HepG2 (cell line): ENCODE results near the gene ACVR1B. TPM values are rescaled to one million over a fixed set of nuclear protein-coding genes. Genes with fewer than 3 reads are reported as not detected.

Source experiments
- BCL3 ChIP-seq: sonication (generic); formaldehyde crosslinking; IDR thresholded peaks from 2 replicates; pipeline ENCODE4 v1.5.1; 2020; ENCODE audit warnings: mild to moderate bottlenecking, missing genetic modification reagents, moderate library complexity
- EZH2 ChIP-seq: conservative IDR thresholded peaks from 2 replicates; pipeline ENCODE4 v1.6.1; 2012; ENCODE audit warnings: mild to moderate bottlenecking, low read depth, low read length, moderate library complexity
- GATAD2A ChIP-seq: IDR thresholded peaks from 2 replicates; pipeline ENCODE4 v1.6.1; 2016
- HDAC6 ChIP-seq: fragments of 200-600 bp; sonication (generic); IDR thresholded peaks from 2 replicates; pipeline ENCODE4 v1.7.0; 2017; ENCODE audit warnings: mild to moderate bottlenecking, antibody characterized with exemption, low read length, low read depth
- HNRNPK ChIP-seq: fragments of 200-400 bp; formaldehyde crosslinking; IDR thresholded peaks from 2 replicates; pipeline ENCODE4 v1.6.1; 2018; ENCODE audit warnings: low read length, low read depth, moderate library complexity, mild to moderate bottlenecking; ENCODE audit not compliant: poor library complexity, severe bottlenecking
- ISX ChIP-seq: sonication (generic); formaldehyde crosslinking; conservative IDR thresholded peaks from 2 replicates; pipeline ENCODE4 v1.5.0; 2020; ENCODE audit warnings: missing genetic modification reagents
- JARID2 ChIP-seq: sonication (generic); formaldehyde crosslinking; IDR thresholded peaks from 2 replicates; pipeline ENCODE4 v1.8.1; 2023; ENCODE audit warnings: missing genetic modification reagents, inconsistent platforms; ENCODE audit not compliant: insufficient replicate concordance
- KDM4B ChIP-seq: sonication (generic); formaldehyde crosslinking; IDR thresholded peaks from 2 replicates; pipeline ENCODE4 v1.4.0; 2020; ENCODE audit warnings: missing genetic modification reagents
- MXI1 ChIP-seq: IDR thresholded peaks from 3 replicates; pipeline ENCODE4 v1.6.1; 2012; ENCODE audit warnings: low read depth, low read length, inconsistent platforms, borderline replicate concordance
- NCOA2 ChIP-seq: sonication (generic); formaldehyde crosslinking; IDR thresholded peaks from 2 replicates; pipeline ENCODE4 v1.8.0; 2022; ENCODE audit warnings: inconsistent platforms
- NFATC3 ChIP-seq: sonication (generic); formaldehyde crosslinking; IDR thresholded peaks from 2 replicates; pipeline ENCODE4 v1.5.1; 2020; ENCODE audit warnings: mild to moderate bottlenecking, missing genetic modification reagents
- NFKB2 ChIP-seq: sonication (generic); formaldehyde crosslinking; IDR thresholded peaks from 2 replicates; pipeline ENCODE4 v1.4.0; 2020; ENCODE audit warnings: missing genetic modification reagents, borderline replicate concordance
- PPARG ChIP-seq: conservative IDR thresholded peaks from 2 replicates; pipeline ENCODE4 v1.6.1; 2016; ENCODE audit warnings: missing biosample characterization, missing genetic modification reagents
- RNF2 ChIP-seq: fragments of 450-650 bp; conservative IDR thresholded peaks from 2 replicates; pipeline ENCODE4 v1.6.1; 2016; ENCODE audit warnings: low read depth
- RXRB ChIP-seq: IDR thresholded peaks from 2 replicates; pipeline ENCODE4 v1.6.1; 2016; ENCODE audit warnings: borderline replicate concordance, missing genetic modification reagents, missing compliant biosample characterization
- SETDB1 ChIP-seq: sonication (generic); formaldehyde crosslinking; IDR thresholded peaks from 2 replicates; pipeline ENCODE4 v1.5.1; 2020; ENCODE audit warnings: missing genetic modification reagents, mild to moderate bottlenecking, borderline replicate concordance
- TBP ChIP-seq: sonication (generic); formaldehyde crosslinking; IDR thresholded peaks from 2 replicates; pipeline ENCODE4 v1.5.0; 2020; ENCODE audit warnings: missing genetic modification reagents
- THRA ChIP-seq: sonication (generic); formaldehyde crosslinking; IDR thresholded peaks from 2 replicates; pipeline ENCODE4 v1.4.0; 2020; ENCODE audit warnings: missing genetic modification reagents, borderline replicate concordance
- ZFY ChIP-seq: sonication (generic); formaldehyde crosslinking; IDR thresholded peaks from 2 replicates; pipeline ENCODE4 v1.4.0; 2020; ENCODE audit warnings: missing genetic modification reagents
- ZMAT5 ChIP-seq: sonication (generic); formaldehyde crosslinking; IDR thresholded peaks from 2 replicates; pipeline ENCODE4 v1.5.0; 2020; ENCODE audit warnings: mild to moderate bottlenecking, low read depth, missing genetic modification reagents, borderline replicate concordance
- ZNF121 ChIP-seq: sonication (generic); formaldehyde crosslinking; IDR thresholded peaks from 2 replicates; pipeline ENCODE4 v1.5.0; 2020; ENCODE audit warnings: mild to moderate bottlenecking, missing genetic modification reagents
- ZNF17 ChIP-seq: sonication (generic); formaldehyde crosslinking; IDR thresholded peaks from 2 replicates; pipeline ENCODE4 v1.5.0; 2020; ENCODE audit warnings: mild to moderate bottlenecking, missing genetic modification reagents
- ZNF446 ChIP-seq: sonication (generic); formaldehyde crosslinking; IDR thresholded peaks from 2 replicates; pipeline ENCODE4 v1.5.0; 2020; ENCODE audit warnings: mild to moderate bottlenecking, missing genetic modification reagents
- ZNF704 ChIP-seq: sonication (generic); formaldehyde crosslinking; IDR thresholded peaks from 2 replicates; pipeline ENCODE4 v1.8.1; 2023; ENCODE audit warnings: mild to moderate bottlenecking, inconsistent platforms, moderate library complexity, missing genetic modification reagents, borderline replicate concordance
- ZNF768 ChIP-seq: sonication (generic); formaldehyde crosslinking; IDR thresholded peaks from 2 replicates; pipeline ENCODE4 v1.4.0; 2020; ENCODE audit warnings: missing genetic modification reagents
- ZNF891 ChIP-seq: sonication (generic); formaldehyde crosslinking; IDR thresholded peaks from 2 replicates; pipeline ENCODE4 v1.5.0; 2020; ENCODE audit warnings: mild to moderate bottlenecking, missing genetic modification reagents
- ZSCAN31 ChIP-seq: sonication (generic); formaldehyde crosslinking; IDR thresholded peaks from 2 replicates; pipeline ENCODE4 v1.5.0; 2020; ENCODE audit warnings: low read depth, mild to moderate bottlenecking, missing genetic modification reagents
- polyA plus RNA-seq, 8 experiments: library from polyadenylated mRNA; depleted of rRNA in 3 of 8; stranded (reverse) in 7 of 8; unstranded in 1 of 8; fragments of >200 nt; fragmentation: Illumina TruSeq in 4 of 8; extraction: Trizol in 4 of 8; gene quantifications; 2 replicates each; pipeline versions ENCODE4 v1.2.1 to v1.2.3, GENCODE V29; 2011 to 2016; ENCODE audit warnings: low read depth in 4 of 8, missing spikeins in 1 of 8, mixed read lengths in 1 of 8; ENCODE audit not compliant: insufficient read depth in 1 of 8
- total RNA-seq, 5 experiments: library from RNA; depleted of rRNA; stranded (reverse); fragments of >200 nt; fragmentation: Illumina TruSeq; extraction: Trizol; gene quantifications; 2 replicates each; pipeline ENCODE4 v1.2.3, GENCODE V29; 2016; ENCODE audit warnings: low read depth in 1 of 5

The ACVR1B gene
- total and polyA plus RNA-seq, 2 of the 13 experiments (the other 11 are each of a cell fraction or from before 2014, with no cell fraction given): 8.9 to 12.1 TPM

GRCh38 chr12:52036587-52037171 lies 85.2 kb downstream of the ACVR1B start (continued):
- TF ChIP-seq JARID2 (CRISPR knock-in tag) (no peak), ZNF891 (CRISPR knock-in tag) (peak; percentile 47; the same call in 1 of the 2 replicates), TBP (CRISPR knock-in tag) (no peak), ZMAT5 (CRISPR knock-in tag) (no peak), THRA (CRISPR knock-in tag) (no peak), BCL3 (CRISPR knock-in tag) (no peak; the same call in 1 of the 2 replicates), RXRB (CRISPR knock-in tag) (peak; percentile 40; the same call in 1 of the 2 replicates), ZNF446 (CRISPR knock-in tag) (no peak), MXI1 (peak; percentile 23; the same call in 1 of the 3 replicates), ZNF121 (CRISPR knock-in tag) (no peak), ZNF17 (CRISPR knock-in tag) (no peak), SETDB1 (CRISPR knock-in tag) (no peak), ZNF768 (CRISPR knock-in tag) (no peak), PPARG (CRISPR knock-in tag) (no peak), ISX (CRISPR knock-in tag) (no peak), HDAC6 (no peak), NFATC3 (CRISPR knock-in tag) (no peak), EZH2 (no peak), ZNF704 (CRISPR knock-in tag) (no peak), HNRNPK (no peak), ZSCAN31 (CRISPR knock-in tag) (no peak), GATAD2A (no peak), RNF2 (no peak), NFKB2 (CRISPR knock-in tag) (peak; percentile 24; the same call in 1 of the 2 replicates), ZFY (CRISPR knock-in tag) (no peak), NCOA2 (CRISPR knock-in tag) (0 out of 2 replicates have a peak, but pooled peaks have one; percentile 21), KDM4B (CRISPR knock-in tag) (no peak)
